ENCODE results near the gene AGR3. TPM values are rescaled to one million over a fixed set of nuclear protein-coding genes. Genes with fewer than 3 reads are reported as not detected.
A peak's percentile ranks its signal among the peaks of the same experiment; 100 is the strongest.

The AGR3 gene
- total RNA-seq, 1 experiment from 2014 or later: 0.57 TPM

DNA sequence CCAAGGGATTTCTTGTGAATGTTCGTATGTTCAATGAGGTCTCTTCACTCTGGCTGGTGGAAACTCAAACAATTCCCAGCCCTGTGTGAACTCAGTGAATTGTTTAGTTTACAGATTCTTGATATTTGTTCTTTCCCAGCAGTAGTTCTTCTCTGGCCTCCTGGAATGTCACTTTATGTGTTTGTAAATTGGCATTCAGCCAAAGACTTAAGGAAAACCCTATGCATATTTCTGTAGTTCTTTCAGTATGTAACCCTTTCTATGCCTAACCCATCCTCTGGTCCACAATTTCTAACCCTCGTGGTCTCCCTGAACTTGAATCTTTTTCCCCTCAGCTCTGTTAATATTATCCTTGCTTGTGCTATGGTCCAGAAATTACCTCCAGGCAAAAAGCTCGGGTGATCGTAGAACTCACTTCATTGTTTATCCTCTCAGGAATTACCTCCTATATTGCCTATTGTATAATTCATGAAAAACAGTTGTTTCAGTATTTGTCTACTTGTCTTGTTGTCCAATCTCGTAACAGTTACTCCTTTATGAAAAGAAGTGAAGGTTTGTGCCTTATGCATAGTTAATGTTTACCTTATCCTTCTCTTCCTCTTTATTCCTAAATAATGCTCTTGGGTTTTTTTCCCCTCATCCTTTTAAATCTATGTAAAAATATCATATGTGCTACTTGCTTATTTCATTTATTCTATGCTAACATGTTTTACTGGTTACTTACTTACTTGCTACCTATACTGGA is 23.7 kb upstream of the AGR3 start:
- no peak overlapping the region for H3K4me3 ChIP-seq
- no TSS peak for BruUV-seq (replicated peaks)
- no peak overlapping the region; the same call in 1 of the 2 replicates for H2AFZ ChIP-seq
- peak in 1 of 2 experiments; percentile 71 for DNase-seq
- peaks cover 14% of the 10 kb centered on the region for H3K9me3 ChIP-seq (ENCODE audit: insufficient read depth, low read depth)
- H3K79me2 ChIP-seq (ENCODE audit: low read depth): no peaks in the 10 kb centered on the region
- no peaks in the 10 kb centered on the region for H4K20me1 ChIP-seq (ENCODE audit: insufficient read depth)
- peak overlapping the region; percentile 16; the same call in 1 of the 2 replicates for H3K4me2 ChIP-seq
- H3K4me1 ChIP-seq (replicated peaks; ENCODE audit: insufficient read depth): peaks cover 18% of the 10 kb centered on the region
- POLR2A ChIA-PET (ENCODE audit: unreplicated experiment): interaction anchor here (0.6 to 0.7 kb wide), 2 partner anchors 49 to 86 kb away, joined by 3 to 5 read pairs; no protein-coding TSS in a partner anchor
- H3F3A ChIP-seq (ENCODE audit: insufficient read depth, low read depth): no peaks in the 10 kb centered on the region
- H3K36me3 ChIP-seq (ENCODE audit: low read depth): no peaks in the 10 kb centered on the region
- no peaks in the 10 kb centered on the region for H3K27me3 ChIP-seq (ENCODE audit: insufficient read depth, low read depth)
- H3K27ac ChIP-seq: peak overlapping the region; percentile 58
- CTCF ChIA-PET: interaction anchor here (0.6 kb wide), 1 partner anchor 17 kb away, joined by 4 read pairs; no protein-coding TSS in a partner anchor
- no peaks in the 10 kb centered on the region for H3K9me2 ChIP-seq (ENCODE audit: insufficient read depth)
- TF ChIP-seq EZH2 (IDR thresholded peaks at IDR 0.05; ENCODE audit: low read depth): no peak
- intact Hi-C loops (cut with micrococcal nuclease; ENCODE audit: unreplicated experiment): loop anchor here (1.0 kb wide), 1 partner anchor 10 kb away; no protein-coding TSS in a partner anchor

DNA sequence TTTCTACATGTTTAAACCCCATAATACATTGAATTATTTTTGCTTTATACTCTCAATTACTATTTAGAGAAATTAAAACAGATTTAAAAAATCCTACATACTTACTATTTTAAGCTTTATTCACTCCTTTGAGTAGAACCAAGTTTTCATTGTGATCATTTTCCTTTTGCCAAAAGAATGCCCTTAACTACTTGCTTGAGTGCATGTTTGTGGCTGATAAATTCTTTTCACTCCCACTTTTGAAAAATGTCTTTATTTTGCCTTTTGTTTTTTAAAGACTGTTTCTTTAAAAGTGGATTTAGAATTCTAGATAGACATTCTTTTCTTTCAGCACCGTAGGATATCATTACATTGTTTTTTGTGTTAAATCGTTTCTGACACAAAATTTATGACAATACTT is 22.3 kb upstream of the AGR3 start:
- no peaks in the 10 kb centered on the region for H3K27me3 ChIP-seq (ENCODE audit: insufficient read depth, low read depth)
- peaks cover 8% of the 10 kb centered on the region; the same call in 1 of the 2 replicates for H3K9me3 ChIP-seq (ENCODE audit: insufficient read depth, low read depth)
- TF ChIP-seq EZH2 (IDR thresholded peaks at IDR 0.05; ENCODE audit: low read depth): no peak
- TF ChIP-seq, protein P1, sequence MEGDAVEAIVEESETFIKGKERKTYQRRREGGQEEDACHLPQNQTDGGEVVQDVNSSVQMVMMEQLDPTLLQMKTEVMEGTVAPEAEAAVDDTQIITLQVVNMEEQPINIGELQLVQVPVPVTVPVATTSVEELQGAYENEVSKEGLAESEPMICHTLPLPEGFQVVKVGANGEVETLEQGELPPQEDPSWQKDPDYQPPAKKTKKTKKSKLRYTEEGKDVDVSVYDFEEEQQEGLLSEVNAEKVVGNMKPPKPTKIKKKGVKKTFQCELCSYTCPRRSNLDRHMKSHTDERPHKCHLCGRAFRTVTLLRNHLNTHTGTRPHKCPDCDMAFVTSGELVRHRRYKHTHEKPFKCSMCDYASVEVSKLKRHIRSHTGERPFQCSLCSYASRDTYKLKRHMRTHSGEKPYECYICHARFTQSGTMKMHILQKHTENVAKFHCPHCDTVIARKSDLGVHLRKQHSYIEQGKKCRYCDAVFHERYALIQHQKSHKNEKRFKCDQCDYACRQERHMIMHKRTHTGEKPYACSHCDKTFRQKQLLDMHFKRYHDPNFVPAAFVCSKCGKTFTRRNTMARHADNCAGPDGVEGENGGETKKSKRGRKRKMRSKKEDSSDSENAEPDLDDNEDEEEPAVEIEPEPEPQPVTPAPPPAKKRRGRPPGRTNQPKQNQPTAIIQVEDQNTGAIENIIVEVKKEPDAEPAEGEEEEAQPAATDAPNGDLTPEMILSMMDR (conservative IDR thresholded peaks at IDR 0.05): no peak
- no peaks in the 10 kb centered on the region for H4K20me1 ChIP-seq (ENCODE audit: insufficient read depth)
- intact Hi-C loops (cut with micrococcal nuclease; ENCODE audit: unreplicated experiment): no loop called here
- H3K9me2 ChIP-seq (ENCODE audit: insufficient read depth): no peaks in the 10 kb centered on the region
- no peak overlapping the region for H3K27ac ChIP-seq
- H3K4me3 ChIP-seq: no peak overlapping the region
- BruUV-seq (replicated peaks): no TSS peak
- peaks cover 18% of the 10 kb centered on the region for H3K4me1 ChIP-seq (replicated peaks; ENCODE audit: insufficient read depth)
- no peak overlapping the region for H3K4me2 ChIP-seq
- H2AFZ ChIP-seq: no peak overlapping the region
- DNase-seq: no peak
- no peaks in the 10 kb centered on the region for H3F3A ChIP-seq (ENCODE audit: insufficient read depth, low read depth)
- no peaks in the 10 kb centered on the region for H3K36me3 ChIP-seq (ENCODE audit: low read depth)
- no peaks in the 10 kb centered on the region for H3K79me2 ChIP-seq (ENCODE audit: low read depth)
- ChIA-PET CTCF (no interaction called here), POLR2A (ENCODE audit: unreplicated experiment) (no interaction called here)

DNA sequence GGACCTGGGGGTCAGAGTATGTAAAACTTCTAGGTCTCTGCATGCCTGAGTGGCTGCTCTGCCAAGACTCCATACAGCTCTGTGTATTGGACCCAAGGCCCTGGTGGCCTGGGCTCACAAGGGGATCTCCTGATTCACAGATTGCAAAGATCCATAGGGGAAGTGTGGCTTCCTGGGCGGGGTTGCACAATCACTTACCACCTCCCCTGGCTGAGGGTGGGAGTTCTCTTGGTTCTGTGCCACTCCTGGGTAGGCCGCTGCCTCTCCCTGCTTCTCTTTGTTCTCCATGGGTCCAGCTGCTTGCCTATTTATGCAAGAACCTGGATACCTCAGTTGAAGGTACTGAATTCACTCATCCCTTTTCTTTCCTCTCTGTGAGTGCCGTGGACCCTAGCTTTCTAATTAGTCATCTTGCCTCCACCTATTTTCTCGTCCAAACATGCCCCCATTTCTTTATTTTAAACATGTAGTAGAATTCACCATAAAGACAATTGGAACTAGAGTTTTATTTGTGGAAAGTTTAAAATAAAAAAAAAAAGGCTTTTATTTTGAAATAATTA is 18.5 kb upstream of the AGR3 start:
- H3K4me2 ChIP-seq: no peak overlapping the region
- H2AFZ ChIP-seq: no peak overlapping the region
- no peak overlapping the region for H3K4me3 ChIP-seq

More for the DNA sequence above, 18.5 kb upstream of the AGR3 start:
- peak in 1 of 2 experiments; percentile 24 for DNase-seq
- intact Hi-C loops (cut with micrococcal nuclease; ENCODE audit: unreplicated experiment): no loop called here
- Histone ChIP-seq H3K36me3 (ENCODE audit: low read depth) (no peaks in the 10 kb centered on the region), H3F3A (ENCODE audit: insufficient read depth, low read depth) (no peaks in the 10 kb centered on the region), H3K9me2 (ENCODE audit: insufficient read depth) (no peaks in the 10 kb centered on the region), H3K9me3 (ENCODE audit: insufficient read depth, low read depth) (peaks cover 10% of the 10 kb centered on the region; the same call in 1 of the 2 replicates), H3K27ac (no peak overlapping the region), H3K27me3 (ENCODE audit: insufficient read depth, low read depth) (no peaks in the 10 kb centered on the region), H3K4me1 (replicated peaks; ENCODE audit: insufficient read depth) (peaks cover 12% of the 10 kb centered on the region), H3K79me2 (ENCODE audit: low read depth) (no peaks in the 10 kb centered on the region), H4K20me1 (ENCODE audit: insufficient read depth) (no peaks in the 10 kb centered on the region)
- CTCF ChIA-PET: interaction anchor here (1.3 kb wide), 1 partner anchor 15 kb away, joined by 8 read pairs; no protein-coding TSS in a partner anchor
- no TSS peak for BruUV-seq (replicated peaks)
- TF ChIP-seq EZH2 (IDR thresholded peaks at IDR 0.05; ENCODE audit: low read depth): no peak
- TF ChIP-seq, protein P1 (conservative IDR thresholded peaks at IDR 0.05): no peak
- POLR2A ChIA-PET (ENCODE audit: unreplicated experiment): no interaction called here

All from PC-9 (cell line).